Posterior cingulate gyrus (tissue), 11 donors: ENCODE measurements around the gene INTS14.
"Not testable (repeated sequence)": the region's sequence is repeated elsewhere in the genome, so short reads cannot be mapped to it uniquely, and the experiment has no call there.

Experiments used
- DNase-seq, 10 donors: peaks; one replicate each; pipeline versions ENCODE4 v3.0.0 to v3.0.0-alpha.2; 2020 to 2021; ENCODE audit warnings: mixed read lengths in 3 of 10
- intact Hi-C: fragments of 100-400 bp; cut with DNase I; formaldehyde crosslinking; loops from one replicate; pipeline ENCODE4 v1.15.1; 2023

The INTS14 gene

DNA sequence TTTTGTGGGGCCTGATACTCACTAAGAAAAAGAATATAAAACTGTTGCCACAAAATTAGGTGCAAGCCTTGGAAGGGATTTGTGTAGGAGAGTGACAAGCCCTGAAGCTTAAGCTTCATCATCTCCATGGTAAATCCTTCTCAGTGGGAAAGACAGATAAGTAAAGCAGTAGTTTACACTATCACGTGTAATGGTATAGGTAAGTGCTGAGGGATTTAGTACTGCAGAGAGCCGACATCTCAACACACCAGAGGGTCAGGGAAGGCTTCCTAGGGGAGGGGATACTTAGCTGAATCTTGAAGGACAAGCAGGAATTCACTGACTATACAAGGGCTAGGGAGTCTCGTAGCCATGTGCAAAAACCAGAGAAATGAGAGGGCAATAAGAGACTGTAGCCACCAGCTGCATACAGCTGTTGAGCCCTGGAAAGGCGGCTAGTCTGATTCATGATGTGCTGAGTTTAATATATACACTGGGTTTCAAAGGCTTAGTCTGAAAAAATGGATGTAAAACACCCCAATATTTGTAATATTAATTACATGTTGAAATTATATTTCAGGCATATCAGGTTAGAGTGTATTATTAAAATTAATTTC lies 21.9 kb upstream of the INTS14 start:
- no peak for DNase-seq
- intact Hi-C loops: loop anchor here (10.0 kb wide), 1 partner anchor 662 kb away; the partner anchor contains the start of gene DIS3L

GRCh38 chr15:65631503-65631902 lies 20.6 kb upstream of the INTS14 start:
- DNase-seq: no peak
- intact Hi-C loops: loop anchor here (10.0 kb wide), 1 partner anchor 663 kb away; the partner anchor contains the start of gene DIS3L

DNA sequence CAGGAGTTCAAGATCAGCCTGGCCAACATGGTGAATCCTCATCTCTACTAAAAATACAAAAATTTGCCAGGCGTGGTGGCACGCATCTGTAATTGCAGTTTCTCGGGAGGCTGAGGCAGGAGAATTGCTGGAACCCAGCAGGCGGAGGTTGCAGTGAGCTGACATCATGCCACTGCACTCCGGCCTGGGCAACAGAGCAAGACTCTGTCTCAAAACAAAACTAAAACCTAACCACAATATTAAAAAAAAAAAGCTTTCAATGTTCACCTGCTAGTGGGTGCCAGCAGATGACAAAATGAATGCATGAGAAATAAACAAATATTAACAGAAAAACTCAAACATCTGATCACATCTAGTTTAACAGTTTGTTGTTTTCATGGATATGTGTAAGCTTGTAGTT lies 19.8 kb upstream of the INTS14 start:
- intact Hi-C loops: loop anchor here (10.0 kb wide), 1 partner anchor 664 kb away; the partner anchor contains the start of gene DIS3L
- no peak for DNase-seq

DNA sequence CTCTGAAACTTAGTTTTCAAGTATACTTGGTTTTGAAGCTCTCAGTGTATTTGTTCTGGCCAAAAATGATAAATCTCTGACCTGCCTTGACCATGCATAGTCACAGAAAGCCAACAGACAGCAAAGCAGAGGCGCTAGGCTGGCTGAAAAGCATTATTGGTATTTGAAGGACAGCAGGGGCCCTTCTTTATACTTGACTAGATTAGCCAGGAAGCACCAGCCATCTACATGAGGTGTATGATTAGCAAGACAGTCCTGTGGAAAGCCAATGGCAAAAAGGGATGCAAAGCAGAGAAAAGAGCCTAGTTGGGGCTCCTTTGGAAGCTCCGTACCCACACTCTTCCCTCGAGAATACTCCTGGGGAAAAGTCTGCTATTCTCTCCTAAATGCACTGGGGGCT lies 18.6 kb upstream of the INTS14 start:
- DNase-seq: no peak
- intact Hi-C loops: no loop called here

DNA sequence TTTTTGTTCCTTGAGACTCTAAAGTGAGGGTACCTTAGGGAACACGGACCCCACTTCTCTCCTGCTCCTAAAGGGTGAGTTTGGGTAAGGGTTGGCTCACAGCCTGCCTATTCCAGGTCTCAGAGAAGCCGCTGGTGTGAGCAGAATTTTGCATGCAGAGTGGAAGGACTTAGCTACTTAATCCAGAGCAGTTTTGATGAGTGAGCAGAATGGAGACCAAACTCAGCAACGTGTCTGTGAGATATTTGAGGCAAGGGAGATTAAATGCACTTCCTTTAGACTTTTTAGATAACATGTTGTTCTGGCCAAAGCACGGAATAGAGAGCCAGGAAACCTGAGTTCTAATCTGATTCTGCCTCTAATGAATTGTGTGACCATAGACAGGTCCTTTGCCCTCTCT lies 15.9 kb upstream of the INTS14 start:
- intact Hi-C loops: no loop called here

GRCh38 chr15:65623103-65623502 lies 12.2 kb upstream of the INTS14 start:
- intact Hi-C loops: no loop called here
- DNase-seq: no peak

More for the DNA sequence above, 15.9 kb upstream of the INTS14 start:
- no peak for DNase-seq

GRCh38 chr15:65621638-65622037 lies 10.7 kb upstream of the INTS14 start, which contains the start of gene SLC24A1:
Gene SLC24A1 (plus strand): TSS chr15:65621938. CDS start chr15:65624081, 2,143 bp downstream.
- intact Hi-C loops: no loop called here
- no peak for DNase-seq

GRCh38 chr15:65620833-65621232 lies 9.9 kb upstream of the INTS14 start:
- intact Hi-C loops: no loop called here
- no peak for DNase-seq

DNA sequence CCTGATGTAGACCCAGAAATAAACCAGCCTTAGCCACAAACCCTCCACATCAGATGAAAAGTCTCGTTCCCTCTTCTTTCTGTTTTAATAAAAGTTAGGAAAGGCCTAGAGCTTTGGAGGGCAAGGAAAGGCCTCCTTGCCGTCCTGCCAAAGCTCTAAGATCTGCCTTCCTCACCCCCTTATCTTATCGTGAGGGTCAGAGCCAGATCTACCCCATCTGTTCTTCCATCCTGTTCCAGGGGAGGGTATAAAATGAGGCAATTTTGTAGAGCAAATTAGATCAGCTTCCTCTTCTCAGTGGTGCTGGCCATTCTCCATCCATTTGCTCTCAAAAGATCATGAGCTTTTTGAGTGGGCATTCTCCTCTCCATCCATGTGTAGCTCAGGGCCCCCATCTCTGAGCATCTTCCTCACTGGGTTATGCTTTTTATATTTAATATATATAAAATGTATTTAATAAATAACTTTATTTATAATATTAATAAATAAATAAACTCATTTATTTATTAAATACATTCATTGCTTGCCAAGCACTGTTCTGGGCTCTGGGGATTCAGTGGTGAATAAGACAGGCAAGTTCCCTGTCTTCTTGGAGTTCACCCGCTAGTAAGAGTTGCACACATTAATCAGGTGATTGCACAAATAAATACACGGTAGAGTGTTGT lies 8.8 kb upstream of the INTS14 start:
- no peak for DNase-seq
- intact Hi-C loops: loop anchor here (10.0 kb wide), 1 partner anchor 85 kb away; the partner anchor contains the start of gene HACD3

DNA sequence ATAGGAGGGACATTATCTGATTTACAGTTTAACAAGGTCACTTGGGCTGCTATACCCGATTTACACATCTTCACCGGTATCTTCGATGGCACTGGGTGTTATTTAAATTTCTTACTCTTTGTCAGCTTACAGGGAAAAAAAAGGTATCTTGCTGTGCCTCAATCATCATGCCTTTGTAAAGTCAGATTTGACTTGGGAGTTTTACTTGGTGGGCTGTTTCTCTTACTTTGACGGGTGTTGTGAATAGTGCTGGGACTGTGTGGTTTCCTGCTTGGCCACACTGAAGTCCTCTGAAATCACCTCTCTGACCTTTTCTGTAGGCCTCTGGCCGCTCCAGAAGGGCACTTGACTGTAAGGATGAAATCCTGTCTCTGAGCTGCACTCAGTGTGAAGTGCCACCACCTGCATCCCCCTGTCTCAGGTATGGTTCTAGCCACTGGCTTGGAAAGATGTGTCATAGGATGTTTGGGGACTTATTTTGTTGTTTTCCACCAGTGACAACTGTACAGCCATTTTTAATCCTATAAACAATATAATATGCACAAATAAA lies 7.7 kb upstream of the INTS14 start:
- DNase-seq: no peak
- intact Hi-C loops: loop anchor here (10.0 kb wide), 1 partner anchor 84 kb away; the partner anchor contains the start of gene HACD3

DNA sequence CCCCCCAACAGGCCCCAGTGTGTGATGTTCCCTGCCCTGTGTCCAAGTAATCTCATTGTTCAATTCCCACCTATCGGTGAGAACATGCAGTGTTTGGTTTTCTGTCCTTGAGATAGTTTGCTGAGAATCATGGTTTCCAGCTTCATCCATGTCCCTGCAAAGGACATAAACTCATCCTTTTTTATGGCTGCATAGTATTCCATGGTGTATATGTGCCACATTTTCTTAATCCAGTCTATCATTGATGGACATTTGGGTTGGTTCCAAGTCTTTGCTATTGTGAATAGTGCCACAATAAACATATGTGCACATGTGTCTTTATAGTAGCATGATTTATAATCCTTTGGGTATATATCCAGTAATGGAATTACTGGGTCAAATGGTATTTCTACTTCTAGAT lies 5.0 kb upstream of the INTS14 start:
- intact Hi-C loops: loop anchor here (10.0 kb wide), 1 partner anchor 81 kb away; the partner anchor contains the start of gene HACD3

GRCh38 chr15:65612949-65613744 lies 2.2 kb upstream of the INTS14 start:
- intact Hi-C loops: loop anchor here (5.0 to 10.0 kb wide), 2 partner anchors 78 to 254 kb away; partner anchors contain the start of genes HACD3 and RAB11A
- no peak for DNase-seq

More for the DNA sequence above, 5.0 kb upstream of the INTS14 start:
- not testable (repeated sequence) for DNase-seq

- intact Hi-C loops: loop anchor here (5.0 to 10.0 kb wide), 2 partner anchors 78 to 255 kb away; partner anchors contain the start of genes HACD3 and RAB11A
- no peak for DNase-seq
Measured at GRCh38 chr15:65612616-65612946, 1.6 kb upstream of the INTS14 start.

GRCh38 chr15:65611888-65612615 lies 1.1 kb upstream of the INTS14 start:
- intact Hi-C loops: loop anchor here (2.0 to 10.0 kb wide), 3 partner anchors 77 to 255 kb away; partner anchors contain the start of genes DENND4A, HACD3 and RAB11A
- no peak for DNase-seq

- intact Hi-C loops: no loop called here
- no peak for DNase-seq
Measured at GRCh38 chr15:65603559-65603958, 7.4 kb downstream of the INTS14 start.

- no peak for DNase-seq
- intact Hi-C loops: no loop called here
Measured at GRCh38 chr15:65603134-65603533, 7.8 kb downstream of the INTS14 start.

GRCh38 chr15:65599677-65600076 lies 11.3 kb downstream of the INTS14 start:
- intact Hi-C loops: no loop called here
- DNase-seq: no peak

DNA sequence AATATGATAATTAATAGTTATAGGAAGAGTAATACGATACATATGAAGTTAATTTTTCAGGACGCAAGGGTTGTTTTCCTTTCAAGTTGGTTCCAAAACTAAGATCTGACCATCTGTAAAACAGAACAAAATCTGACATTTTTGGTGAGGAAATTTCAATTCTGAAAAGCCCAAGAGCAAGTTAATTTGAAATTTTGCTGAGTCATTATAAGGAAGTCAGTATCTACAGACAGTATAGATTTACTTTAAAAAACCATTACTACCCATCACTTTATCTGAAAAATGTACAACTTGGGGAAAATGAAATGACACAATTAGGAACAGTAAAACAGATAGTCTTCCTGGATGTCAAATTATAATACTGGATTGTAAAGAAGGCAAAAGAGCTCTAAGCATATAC lies 12.5 kb downstream of the INTS14 start:
- intact Hi-C loops: no loop called here
- DNase-seq: no peak

- peak in 4 of 10 donors; percentile 38 to 82 (median 60) for DNase-seq
- intact Hi-C loops: no loop called here
Measured at GRCh38 chr15:65595960-65596359, 15.0 kb downstream of the INTS14 start.

DNA sequence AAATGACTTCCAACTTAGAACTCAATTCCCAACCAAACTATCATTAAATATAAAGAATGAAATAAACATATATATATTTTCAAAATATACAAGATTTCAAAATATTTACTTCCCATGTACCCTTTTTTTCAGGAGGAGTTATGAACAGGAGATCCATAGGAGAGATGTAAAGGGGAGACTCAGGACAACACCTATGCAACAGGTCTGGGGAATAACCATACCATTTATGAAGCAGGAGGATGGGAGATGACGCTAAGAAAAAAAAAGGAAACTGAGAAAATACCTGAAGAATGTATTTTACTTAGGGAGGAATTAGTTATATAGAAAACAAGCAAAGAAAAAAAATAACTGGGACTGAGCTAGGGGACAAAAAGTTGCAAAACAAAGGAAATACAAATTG lies 23.8 kb downstream of the INTS14 start:
- intact Hi-C loops: no loop called here
- no peak for DNase-seq
